GM19438 (cell line): ENCODE data around the gene BCAS4.

Experiments
- ATAC-seq: cut with Tn5 transposase; IDR thresholded peaks from one replicate; pipeline ENCODE4 v1.9.1; 2021; ENCODE audit warnings: low read depth; ENCODE audit not compliant: unreplicated experiment

Gene BCAS4

GRCh38 chr20:50848846-50849673 lies 54.2 kb downstream of the BCAS4 start:
- no peak for ATAC-seq

GRCh38 chr20:50850721-50851286 lies 55.9 kb downstream of the BCAS4 start:
- ATAC-seq = no peak

- ATAC-seq = no peak
Measured at GRCh38 chr20:50852085-50852484, 57.2 kb downstream of the BCAS4 start.

- ATAC-seq = no peak
Measured at GRCh38 chr20:50854506-50855249, 59.8 kb downstream of the BCAS4 start.

- ATAC-seq = no peak
Measured at GRCh38 chr20:50855498-50856474, 60.9 kb downstream of the BCAS4 start.

- ATAC-seq = no peak
Measured at GRCh38 chr20:50856475-50857041, 61.7 kb downstream of the BCAS4 start.

GRCh38 chr20:50857348-50857747 lies 62.5 kb downstream of the BCAS4 start:
- ATAC-seq = no peak

- ATAC-seq = no peak
Measured at GRCh38 chr20:50858525-50858924, 63.7 kb downstream of the BCAS4 start.

- no peak for ATAC-seq
Measured at GRCh38 chr20:50859161-50859560, 64.3 kb downstream of the BCAS4 start.

GRCh38 chr20:50861012-50861411 lies 66.2 kb downstream of the BCAS4 start:
- no peak for ATAC-seq

GRCh38 chr20:50862546-50862945 lies 67.7 kb downstream of the BCAS4 start:
- no peak for ATAC-seq

- ATAC-seq = no peak
Measured at GRCh38 chr20:50865114-50865513, 70.3 kb downstream of the BCAS4 start.

GRCh38 chr20:50865591-50865990 lies 70.7 kb downstream of the BCAS4 start:
- no peak for ATAC-seq

- no peak for ATAC-seq
Measured at GRCh38 chr20:50866036-50866685, 71.3 kb downstream of the BCAS4 start.

- no peak for ATAC-seq
Measured at GRCh38 chr20:50866831-50867230, 72.0 kb downstream of the BCAS4 start.

- ATAC-seq = no peak
Measured at GRCh38 chr20:50867805-50868204, 72.9 kb downstream of the BCAS4 start.

- ATAC-seq = no peak
Measured at GRCh38 chr20:50868509-50869495, 73.9 kb downstream of the BCAS4 start.

- ATAC-seq = no peak
Measured at GRCh38 chr20:50870561-50871161, 75.8 kb downstream of the BCAS4 start.
